Activated T-helper 1 cell treated with Interleukin-2 at 50 U/mL for 16 hours (primary cell): ENCODE data around the gene CENPN.

Source experiments
- DNase-seq: peaks from one replicate; pipeline ENCODE4 v3.0.0-alpha.2; 2020; ENCODE audit warnings: low read depth

Gene CENPN, protein sequence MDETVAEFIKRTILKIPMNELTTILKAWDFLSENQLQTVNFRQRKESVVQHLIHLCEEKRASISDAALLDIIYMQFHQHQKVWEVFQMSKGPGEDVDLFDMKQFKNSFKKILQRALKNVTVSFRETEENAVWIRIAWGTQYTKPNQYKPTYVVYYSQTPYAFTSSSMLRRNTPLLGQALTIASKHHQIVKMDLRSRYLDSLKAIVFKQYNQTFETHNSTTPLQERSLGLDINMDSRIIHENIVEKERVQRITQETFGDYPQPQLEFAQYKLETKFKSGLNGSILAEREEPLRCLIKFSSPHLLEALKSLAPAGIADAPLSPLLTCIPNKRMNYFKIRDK

GRCh38 chr16:81006813-81007695 is at the start of gene CENPN, which contains the start of gene CMC2:
Gene CENPN (plus strand): TSS chr16:81007214. CDS start chr16:81011940, 4,726 bp downstream.
Gene CMC2 (minus strand): TSS chr16:81006885. CDS start chr16:80997394, 9,491 bp downstream.
- peak; percentile 95 for DNase-seq

DNA sequence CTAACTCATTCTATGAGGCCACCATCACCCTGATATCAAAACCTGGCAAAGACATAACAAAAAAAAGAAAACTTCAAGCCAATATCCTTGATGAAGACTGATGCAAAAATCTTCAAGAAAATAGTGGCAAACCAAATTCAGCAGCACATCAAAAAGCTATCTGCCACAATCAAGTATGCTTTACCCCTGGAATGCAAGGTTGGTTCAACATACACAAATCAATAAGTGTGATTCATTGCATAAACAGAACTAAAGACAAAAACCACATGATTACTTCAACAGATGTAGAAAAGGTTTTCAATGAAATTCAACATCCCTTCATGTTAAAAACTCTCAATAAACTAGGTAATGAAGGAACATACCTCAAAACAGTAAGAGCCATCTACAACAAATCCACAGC is 48.7 kb upstream of the CENPN start:
- DNase-seq, result no peak

GRCh38 chr16:80962879-80963278 is 44.1 kb upstream of the CENPN start:
- DNase-seq, result no peak

GRCh38 chr16:80964351-80964750 is 42.7 kb upstream of the CENPN start:
- DNase-seq, result no peak

DNA sequence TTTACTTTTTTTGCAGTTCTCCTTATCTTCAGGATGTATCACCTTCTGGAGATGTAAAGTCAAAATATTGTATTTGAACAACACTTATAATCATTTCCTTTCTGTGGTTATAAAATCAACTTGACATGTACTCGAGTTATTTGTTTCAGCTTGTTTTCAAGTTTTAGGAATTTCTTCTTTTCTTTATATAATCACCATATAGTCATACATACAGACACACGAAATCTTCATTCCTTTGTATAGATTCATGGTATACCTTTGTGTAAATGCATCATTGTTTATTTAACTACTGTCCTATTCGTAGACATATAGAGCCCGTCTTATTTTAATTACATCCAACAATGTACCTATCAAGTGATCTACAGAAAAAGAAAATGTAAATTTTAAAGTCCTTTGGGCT is 40.4 kb upstream of the CENPN start:
- no peak for DNase-seq

- DNase-seq, result no peak
Measured at GRCh38 chr16:80968386-80969113, 38.5 kb upstream of the CENPN start.

DNA sequence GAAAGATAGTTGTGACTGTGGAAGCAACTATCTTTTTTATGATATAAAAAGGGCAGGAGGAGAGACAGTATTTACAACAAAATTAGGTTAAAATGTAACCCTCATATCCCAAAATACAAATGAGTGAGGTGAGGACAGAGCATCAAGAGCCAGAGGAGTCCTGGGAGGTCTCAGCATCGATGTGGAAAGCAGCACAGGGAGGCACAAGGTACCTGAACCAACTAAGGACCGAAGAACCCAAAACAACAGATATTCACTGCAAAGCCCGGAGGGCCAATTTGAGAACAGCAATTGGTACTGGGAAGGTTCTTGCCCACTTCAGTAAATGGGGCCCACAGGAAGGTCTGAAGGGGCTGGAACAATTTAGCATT is 37.9 kb upstream of the CENPN start:
- DNase-seq, result no peak

DNA sequence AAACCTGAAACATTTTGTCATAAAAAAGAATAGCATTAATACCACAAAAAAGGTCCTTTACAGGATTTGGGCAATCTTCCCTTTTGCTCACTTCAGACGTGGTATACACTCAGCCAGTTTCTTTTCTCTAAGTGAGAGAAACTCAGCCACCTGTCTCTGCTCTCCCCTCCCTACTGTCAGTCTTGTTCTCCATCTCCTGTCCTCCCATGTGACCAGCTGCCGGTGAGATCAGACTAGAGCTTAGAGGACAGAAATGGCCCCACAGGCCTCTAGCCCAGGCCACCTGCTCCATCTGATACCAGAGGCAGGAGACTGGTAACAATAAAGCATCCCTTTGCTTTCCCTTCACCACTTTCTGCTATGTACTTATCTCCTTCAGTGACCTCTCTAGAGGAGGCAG is 35.2 kb upstream of the CENPN start:
- DNase-seq, result no peak

GRCh38 chr16:80972611-80973010 is 34.4 kb upstream of the CENPN start:
- no peak for DNase-seq

DNA sequence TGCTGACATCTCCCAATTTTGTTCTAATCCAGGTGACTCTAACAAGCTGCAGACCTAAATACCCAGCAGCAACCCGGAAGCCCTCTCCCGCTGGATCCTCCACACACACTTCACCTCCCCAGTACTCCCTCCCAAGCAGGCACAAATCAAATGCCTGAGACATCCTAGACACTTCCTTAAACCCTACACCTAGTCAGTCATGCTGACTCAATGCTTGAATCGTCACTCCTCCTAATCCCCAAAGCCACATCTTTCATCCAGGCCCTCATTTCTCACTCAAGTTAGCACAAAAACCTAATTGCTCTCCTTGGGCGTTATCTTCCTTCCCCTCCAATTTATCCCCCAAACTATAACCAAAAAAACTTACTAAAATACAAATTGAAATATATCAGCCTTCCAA is 33.0 kb upstream of the CENPN start:
- no peak for DNase-seq

- DNase-seq, result no peak
Measured at GRCh38 chr16:80974649-80975376, 32.2 kb upstream of the CENPN start.

GRCh38 chr16:80976946-80977345 is 30.1 kb upstream of the CENPN start:
- no peak for DNase-seq

- DNase-seq, result no peak
Measured at GRCh38 chr16:80981103-80981502, 25.9 kb upstream of the CENPN start.

- DNase-seq, result no peak
Measured at GRCh38 chr16:80982646-80983045, 24.4 kb upstream of the CENPN start.

DNA sequence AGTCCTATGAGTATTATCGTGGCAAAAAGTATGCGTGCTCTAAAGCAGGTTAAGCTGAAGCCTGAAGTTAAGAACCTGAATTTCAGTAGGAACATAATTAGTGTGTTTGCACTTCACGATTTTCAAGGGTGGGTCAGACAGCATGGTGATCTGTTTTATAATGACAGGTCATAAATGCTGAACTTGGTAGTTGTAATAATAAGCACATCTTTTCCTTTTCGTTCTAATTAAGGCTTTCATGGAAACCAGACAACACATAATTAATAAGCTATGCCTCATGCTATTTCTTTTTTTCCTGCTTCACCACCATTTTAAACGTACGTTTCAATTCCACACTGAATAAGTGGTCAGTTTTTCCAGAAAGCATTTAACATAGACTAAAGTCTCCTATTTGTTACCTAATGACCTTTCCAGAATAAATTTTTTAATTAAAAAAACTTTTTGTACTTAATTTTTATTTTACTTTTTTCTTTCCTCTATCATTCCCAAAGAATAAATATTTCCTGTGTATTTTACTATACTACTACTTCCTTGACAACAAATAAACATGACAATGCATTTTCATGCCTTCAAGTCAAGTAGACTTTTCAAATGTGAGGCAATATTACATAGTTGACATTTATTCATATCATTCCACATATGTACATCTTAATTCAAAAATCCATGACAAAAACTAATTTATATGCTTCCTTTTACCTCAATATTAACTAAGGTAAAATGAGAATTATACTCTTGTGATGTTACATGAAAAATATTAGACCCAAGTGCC is 22.7 kb upstream of the CENPN start:
- no peak for DNase-seq

- no peak for DNase-seq
Measured at GRCh38 chr16:80985611-80986010, 21.4 kb upstream of the CENPN start.

GRCh38 chr16:80986557-80986956 is 20.5 kb upstream of the CENPN start:
- no peak for DNase-seq

- DNase-seq, result no peak
Measured at GRCh38 chr16:80988756-80989155, 18.3 kb upstream of the CENPN start.

GRCh38 chr16:80989801-80990200 is 17.2 kb upstream of the CENPN start:
- no peak for DNase-seq

GRCh38 chr16:80990577-80990976 is 16.4 kb upstream of the CENPN start:
- DNase-seq, result no peak

GRCh38 chr16:80990978-80991377 is 16.0 kb upstream of the CENPN start:
- no peak for DNase-seq
